Left ventricle myocardium inferior (tissue), 1 donor: ENCODE data around the gene ETNK2. TPM values are rescaled to one million over a fixed set of nuclear protein-coding genes. Genes with fewer than 3 reads are reported as not detected.
"Not testable (repeated sequence)": the region's sequence is repeated elsewhere in the genome, so short reads cannot be mapped to it uniquely, and the experiment has no call there.

ENCODE experiments used
- DNase-seq: peaks from one replicate; pipeline ENCODE4 v3.0.0-alpha.2; 2020
- H3K27ac ChIP-seq: fragments of 200-600 bp; replicated peaks from 2 replicates; pipeline ENCODE4 v1.8.0; 2021
- H3K27me3 ChIP-seq: fragments of 200-600 bp; 2 replicates; pipeline ENCODE4 v1.8.0; 2021; ENCODE audit warnings: low read depth
- H3K36me3 ChIP-seq: fragments of 200-600 bp; 2 replicates; pipeline ENCODE4 v1.8.0; 2021
- H3K4me1 ChIP-seq: fragments of 200-600 bp; 2 replicates; pipeline ENCODE4 v1.8.0; 2021
- H3K4me3 ChIP-seq: fragments of 200-600 bp; 2 replicates; pipeline ENCODE4 v1.8.0; 2021; ENCODE audit warnings: mild to moderate bottlenecking, moderate library complexity
- H3K9me3 ChIP-seq: fragments of 200-600 bp; replicated peaks from 2 replicates; pipeline ENCODE4 v1.8.0; 2021
- intact Hi-C: fragments of 100-400 bp; cut with micrococcal nuclease; formaldehyde crosslinking; loops from one replicate; pipeline ENCODE4 v1.11.0; 2022
- total RNA-seq: library from RNA; stranded (reverse); fragmentation: NEBNext Ultra II Directional; extraction: Animal tissue kit (Norgen Biotek cat#: 25700); gene quantifications from one replicate; pipeline ENCODE4 v1.2.1, GENCODE V29; 2021
- TF ChIP-seq, protein P1 (sequence below): fragments of 200-600 bp; IDR thresholded peaks from 2 replicates; pipeline ENCODE4 v1.8.0; 2021; ENCODE audit warnings: antibody characterized with exemption, mild to moderate bottlenecking, borderline replicate concordance
- donor health status: DM: no; HTN: yes; CAD: no; lungs with severe emphysema.

Gene ETNK2
- total RNA-seq, 1 donor from 2014 or later: 4.4 TPM

- Histone ChIP-seq H3K4me1 (peaks cover 74% of the 10 kb centered on the region), H3K4me3 (no peak overlapping the region), H3K9me3 (no peaks in the 10 kb centered on the region), H3K36me3 (no peaks in the 10 kb centered on the region), H3K27me3 (no peaks in the 10 kb centered on the region), H3K27ac (peak overlapping the region; percentile 85)
- intact Hi-C loops: no loop called here
- TF ChIP-seq, protein P1, sequence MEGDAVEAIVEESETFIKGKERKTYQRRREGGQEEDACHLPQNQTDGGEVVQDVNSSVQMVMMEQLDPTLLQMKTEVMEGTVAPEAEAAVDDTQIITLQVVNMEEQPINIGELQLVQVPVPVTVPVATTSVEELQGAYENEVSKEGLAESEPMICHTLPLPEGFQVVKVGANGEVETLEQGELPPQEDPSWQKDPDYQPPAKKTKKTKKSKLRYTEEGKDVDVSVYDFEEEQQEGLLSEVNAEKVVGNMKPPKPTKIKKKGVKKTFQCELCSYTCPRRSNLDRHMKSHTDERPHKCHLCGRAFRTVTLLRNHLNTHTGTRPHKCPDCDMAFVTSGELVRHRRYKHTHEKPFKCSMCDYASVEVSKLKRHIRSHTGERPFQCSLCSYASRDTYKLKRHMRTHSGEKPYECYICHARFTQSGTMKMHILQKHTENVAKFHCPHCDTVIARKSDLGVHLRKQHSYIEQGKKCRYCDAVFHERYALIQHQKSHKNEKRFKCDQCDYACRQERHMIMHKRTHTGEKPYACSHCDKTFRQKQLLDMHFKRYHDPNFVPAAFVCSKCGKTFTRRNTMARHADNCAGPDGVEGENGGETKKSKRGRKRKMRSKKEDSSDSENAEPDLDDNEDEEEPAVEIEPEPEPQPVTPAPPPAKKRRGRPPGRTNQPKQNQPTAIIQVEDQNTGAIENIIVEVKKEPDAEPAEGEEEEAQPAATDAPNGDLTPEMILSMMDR: no peak
- no peak for DNase-seq
Observed at GRCh38 chr1:204105131-204105515, 46.7 kb downstream of the ETNK2 start.

DNA sequence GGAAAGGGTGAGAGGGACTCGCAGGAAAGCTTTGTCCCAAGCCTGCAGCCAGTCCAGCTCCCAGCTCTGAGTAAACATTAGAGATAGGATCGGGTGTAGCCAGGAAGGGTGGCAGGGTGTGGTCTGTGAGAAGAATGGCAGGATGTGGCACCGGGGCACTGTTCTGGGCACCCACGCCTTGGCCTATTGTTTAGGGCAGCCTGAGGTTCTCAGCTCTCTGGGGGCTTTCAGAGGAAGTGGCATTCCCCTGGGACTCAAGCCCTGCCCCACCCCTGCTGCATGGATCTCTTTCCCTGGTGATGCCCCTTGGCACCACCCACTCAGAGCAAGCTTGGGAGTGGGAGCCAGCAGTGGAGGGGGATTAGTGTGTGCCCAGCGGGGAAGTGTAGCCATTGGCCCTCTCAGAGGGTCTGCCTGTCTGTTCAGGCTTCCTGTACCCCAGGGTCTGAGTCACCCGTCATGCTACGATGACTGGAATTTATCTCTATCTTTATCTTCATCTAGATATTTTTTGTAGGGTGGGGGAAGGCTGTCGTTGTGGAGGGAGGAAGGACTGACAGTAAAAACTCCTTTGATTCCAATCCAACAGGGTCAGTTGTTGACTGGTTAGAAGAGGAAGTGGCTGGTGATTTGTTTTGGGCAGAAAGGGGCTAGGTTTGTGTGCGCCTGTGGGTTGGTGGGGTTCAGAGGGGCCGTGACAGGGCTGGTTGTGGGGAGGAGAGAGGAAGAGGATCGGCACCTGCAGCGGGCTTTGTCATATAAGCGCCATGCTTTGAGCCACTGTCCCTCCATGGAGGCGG is 47.3 kb downstream of the ETNK2 start:
- no peaks in the 10 kb centered on the region for H3K36me3 ChIP-seq
- H3K9me3 ChIP-seq: no peaks in the 10 kb centered on the region
- no peaks in the 10 kb centered on the region for H3K27me3 ChIP-seq
- intact Hi-C loops: no loop called here
- no peak for DNase-seq
- TF ChIP-seq, protein P1: no peak
- H3K27ac ChIP-seq: peak overlapping the region; percentile 85
- peaks cover 80% of the 10 kb centered on the region for H3K4me1 ChIP-seq
- peak overlapping the region; percentile 21 for H3K4me3 ChIP-seq

DNA sequence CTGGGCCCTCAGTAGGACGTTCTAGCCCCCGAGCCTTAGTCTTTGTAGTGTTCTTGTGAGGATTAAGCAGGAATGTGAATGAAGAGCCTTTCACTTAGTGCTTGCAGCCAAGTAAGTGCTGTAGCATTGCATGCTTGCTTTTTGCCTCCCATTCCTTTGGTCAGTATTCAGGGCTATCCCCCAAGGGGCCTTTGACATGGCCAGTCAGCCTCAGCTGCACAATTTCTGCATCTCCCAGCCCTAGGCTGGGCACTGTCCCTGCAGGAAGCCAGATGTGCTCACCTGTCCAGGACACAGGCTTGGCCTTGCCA is 48.5 kb downstream of the ETNK2 start:
- TF ChIP-seq, protein P1: no peak
- Histone ChIP-seq H3K27me3 (no peaks in the 10 kb centered on the region), H3K27ac (peak overlapping the region; percentile 85), H3K9me3 (no peaks in the 10 kb centered on the region), H3K4me1 (peaks cover 70% of the 10 kb centered on the region), H3K36me3 (no peaks in the 10 kb centered on the region), H3K4me3 (peak overlapping the region; percentile 21)
- intact Hi-C loops: no loop called here
- DNase-seq: no peak

GRCh38 chr1:204102739-204103430 is 49.0 kb downstream of the ETNK2 start:
- Histone ChIP-seq H3K27ac (peak overlapping the region; percentile 85), H3K27me3 (no peaks in the 10 kb centered on the region), H3K4me3 (no peak overlapping the region), H3K9me3 (no peaks in the 10 kb centered on the region), H3K36me3 (no peaks in the 10 kb centered on the region), H3K4me1 (peaks cover 65% of the 10 kb centered on the region)
- TF ChIP-seq, protein P1: no peak
- no peak for DNase-seq
- intact Hi-C loops: no loop called here

- Histone ChIP-seq H3K4me3 (no peak overlapping the region), H3K4me1 (peaks cover 58% of the 10 kb centered on the region), H3K27ac (peak overlapping the region; percentile 85), H3K36me3 (no peaks in the 10 kb centered on the region), H3K27me3 (no peaks in the 10 kb centered on the region), H3K9me3 (no peaks in the 10 kb centered on the region)
- intact Hi-C loops: no loop called here
- TF ChIP-seq, protein P1: no peak
- DNase-seq: no peak
Observed at GRCh38 chr1:204102029-204102611, 49.7 kb downstream of the ETNK2 start.

- peaks cover 75% of the 10 kb centered on the region for H3K4me1 ChIP-seq
- H3K27me3 ChIP-seq, H3K4me3 ChIP-seq, DNase-seq, H3K36me3 ChIP-seq, intact Hi-C loops, H3K9me3 ChIP-seq, H3K27ac ChIP-seq: not testable (repeated sequence)
Observed at GRCh38 chr1:204099754-204100153, 52.1 kb downstream of the ETNK2 start.
